Tibial nerve (tissue), 3 donors: ENCODE data around the gene HIGD2B.

Source experiments
- CTCF ChIP-seq, 5 experiments: fragments of 200-600 bp in 3 of 5; fragments of 450-650 bp in 2 of 5; sonication (generic) in 3 of 5; IDR thresholded peaks; one replicate each; pipeline ENCODE4 v1.5.1; 2016 to 2019; ENCODE audit warnings: antibody characterized with exemption in 5 of 5, mild to moderate bottlenecking in 3 of 5, moderate library complexity in 2 of 5
- POLR2A ChIP-seq, 2 donors: fragments of 450-650 bp; IDR thresholded peaks; one replicate each; pipeline ENCODE4 v1.6.1; 2017; ENCODE audit warnings: antibody characterized with exemption in 2 of 2, mild to moderate bottlenecking in 2 of 2, moderate library complexity in 2 of 2

GRCh38 chr15:72706266-72706665, 20.3 kb upstream of the HIGD2B start:
- TF ChIP-seq CTCF (IDR thresholded peaks at IDR 0.05) (no peak), POLR2A (IDR thresholded peaks at IDR 0.05) (no peak)
